NCI-H1694 (cell line): ENCODE measurements around the gene ECD.
"Not testable (repeated sequence)": the region's sequence is repeated elsewhere in the genome, so short reads cannot be mapped to it uniquely, and the experiment has no call there.

Source experiments
- DNase-seq: peaks from one replicate; lab custom pipeline; 2025; lab: John Stamatoyannopoulos, UW

ECD gene

DNA sequence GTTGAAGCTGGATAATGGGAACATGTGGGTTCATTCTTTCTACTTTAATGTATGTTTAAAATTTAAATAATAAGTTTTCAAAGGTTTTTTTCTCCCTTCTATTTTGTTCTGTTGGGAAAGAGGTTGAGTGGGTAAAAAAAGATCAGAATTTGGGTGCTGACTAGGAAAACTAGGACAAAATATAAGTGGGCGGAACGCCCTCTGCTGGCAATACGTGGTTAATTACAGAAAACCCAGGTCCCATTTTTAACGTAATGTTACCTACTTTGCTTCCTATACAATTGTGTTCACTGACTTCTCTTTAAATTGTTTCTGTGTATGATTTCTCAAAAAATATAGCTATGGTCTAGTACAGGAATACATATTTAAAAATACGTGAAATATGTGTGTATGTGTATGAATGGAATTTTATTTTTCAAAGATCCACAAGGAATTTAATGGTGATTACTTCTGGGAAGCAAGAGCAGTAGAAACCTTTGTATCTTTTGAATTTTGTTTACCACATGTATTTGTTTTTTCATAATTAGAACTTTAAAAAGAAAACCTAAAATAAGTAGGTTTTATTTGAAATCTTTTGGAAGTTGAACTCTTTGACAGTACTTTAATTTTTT, 8.7 kb downstream of the ECD start:
- DNase-seq: peak; percentile 46

DNA sequence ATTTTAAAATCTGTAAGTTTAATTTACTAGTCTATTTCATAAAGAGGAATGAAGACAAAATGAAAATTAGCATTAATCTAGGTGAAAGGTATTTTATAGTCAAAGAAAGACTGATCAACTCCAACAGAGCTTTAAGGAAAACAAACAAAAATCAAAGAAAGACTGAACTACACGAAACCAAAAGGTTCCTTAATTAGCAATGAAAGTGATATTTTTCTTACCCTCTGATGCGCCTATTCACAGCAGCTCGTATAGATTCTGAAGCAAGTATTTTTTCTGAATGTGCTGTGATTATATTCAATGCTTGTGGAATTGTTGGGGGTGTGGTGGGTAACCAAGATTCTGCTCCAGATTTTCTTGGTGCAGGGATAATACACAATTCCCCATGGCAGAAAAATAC, 11.8 kb downstream of the ECD start:
- DNase-seq: no peak

DNA sequence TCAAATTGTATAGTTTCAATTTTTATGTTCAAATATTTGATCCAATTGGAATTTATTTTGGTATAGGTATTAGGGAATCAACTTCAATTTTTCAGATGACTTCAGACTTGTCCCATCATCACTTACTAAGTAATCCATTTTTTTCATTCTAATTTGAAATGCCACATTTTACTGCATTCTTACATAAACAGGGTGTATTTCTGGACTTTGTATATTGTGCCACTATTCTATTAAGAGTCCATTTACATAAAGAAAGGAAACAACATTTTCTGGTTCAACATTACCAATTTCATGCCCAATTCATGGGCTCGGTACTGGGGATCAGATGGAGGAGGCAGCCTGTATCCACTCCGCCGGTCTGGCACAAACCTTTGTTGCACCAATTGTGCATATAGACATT, 15.8 kb downstream of the ECD start:
- DNase-seq: no peak

DNA sequence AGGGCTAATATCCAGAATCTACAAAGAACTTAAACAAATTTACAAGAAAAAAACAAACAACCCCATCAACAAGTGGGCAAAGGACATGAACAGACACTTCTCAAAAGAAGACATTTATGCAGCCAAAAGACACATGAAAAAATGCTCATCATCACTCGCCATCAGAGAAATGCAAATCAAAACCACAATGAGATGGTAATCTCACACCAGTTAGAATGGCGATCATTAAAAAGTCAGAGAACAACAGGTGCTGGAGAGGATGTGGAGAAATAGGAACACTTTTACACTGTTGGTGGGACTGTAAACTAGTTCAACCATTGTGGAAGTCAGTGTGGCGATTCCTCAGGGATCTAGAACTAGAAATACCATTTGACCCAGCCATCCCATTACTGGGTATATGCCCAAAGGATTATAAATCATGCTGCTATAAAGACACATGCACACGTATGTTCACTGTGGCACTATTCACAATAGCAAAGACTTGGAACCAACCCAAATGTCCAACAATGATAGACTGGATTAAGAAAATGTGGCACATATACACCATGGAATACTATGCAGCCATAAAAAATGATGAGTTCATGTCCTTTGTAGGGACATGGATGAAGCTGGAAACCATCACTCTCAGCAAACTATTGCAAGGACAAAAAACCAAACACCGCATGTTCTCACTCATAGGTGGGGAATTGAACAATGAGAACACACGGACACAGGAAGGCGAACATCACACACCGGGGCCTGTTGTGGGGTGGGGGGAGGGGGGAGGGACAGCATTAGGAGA, 17.0 kb downstream of the ECD start:
- not testable (repeated sequence) for DNase-seq

DNA sequence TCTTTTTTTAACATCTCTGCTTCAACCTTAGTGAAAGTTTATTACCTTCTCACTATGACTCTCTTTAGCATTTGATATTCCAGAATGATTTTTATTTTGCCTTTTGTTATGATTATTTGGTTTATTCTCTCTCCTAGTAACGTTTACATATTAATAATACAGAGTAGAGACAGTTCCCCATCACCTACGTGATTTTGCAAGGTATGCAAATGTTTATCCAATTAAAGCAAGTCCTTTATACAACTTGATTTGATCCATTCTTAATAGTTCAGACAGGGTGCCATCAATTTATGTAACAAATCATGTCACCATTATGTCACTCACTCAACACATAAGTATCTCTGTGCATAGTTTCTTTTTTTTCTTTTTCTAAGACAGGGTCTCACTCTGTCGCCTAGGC, 26.2 kb downstream of the ECD start:
- DNase-seq: no peak

DNA sequence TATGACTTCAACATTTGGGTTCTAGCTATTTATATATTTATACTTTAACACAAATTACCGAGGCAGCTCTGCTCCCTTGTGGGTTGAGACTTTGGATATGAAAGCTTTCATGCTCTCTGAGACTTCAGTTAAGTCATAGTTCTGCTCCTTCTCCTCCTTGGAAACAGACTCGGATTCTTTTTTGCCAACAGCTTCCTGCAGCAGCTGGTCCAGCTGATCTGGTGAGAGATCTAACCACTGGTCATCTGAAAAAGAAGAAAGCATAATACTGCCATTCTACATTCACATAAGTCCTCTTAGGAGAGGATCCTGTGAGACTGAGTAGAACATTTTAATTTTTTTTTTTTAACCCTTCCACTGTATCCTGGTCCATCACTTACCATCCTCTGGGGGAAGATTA, 28.6 kb downstream of the ECD start:
- DNase-seq: no peak

DNA sequence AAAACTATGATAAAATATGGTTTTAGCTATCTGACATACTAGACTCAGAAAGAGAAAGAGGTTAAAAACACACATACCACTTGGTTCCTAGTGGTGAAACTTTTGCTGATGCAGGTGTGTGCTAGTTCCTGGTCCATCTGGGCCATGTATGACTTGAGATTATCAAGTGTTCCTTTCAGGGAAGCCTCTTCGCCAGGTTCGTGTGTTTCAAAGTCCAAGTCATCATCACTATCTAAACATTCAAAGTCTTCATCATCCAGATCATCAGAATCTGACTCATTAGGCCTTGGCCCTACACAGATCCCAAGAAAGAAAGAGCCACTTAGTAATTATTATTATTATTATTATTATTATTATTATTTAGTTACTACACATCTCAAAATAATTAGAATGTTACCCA, 31.2 kb downstream of the ECD start:
- no peak for DNase-seq

DNA sequence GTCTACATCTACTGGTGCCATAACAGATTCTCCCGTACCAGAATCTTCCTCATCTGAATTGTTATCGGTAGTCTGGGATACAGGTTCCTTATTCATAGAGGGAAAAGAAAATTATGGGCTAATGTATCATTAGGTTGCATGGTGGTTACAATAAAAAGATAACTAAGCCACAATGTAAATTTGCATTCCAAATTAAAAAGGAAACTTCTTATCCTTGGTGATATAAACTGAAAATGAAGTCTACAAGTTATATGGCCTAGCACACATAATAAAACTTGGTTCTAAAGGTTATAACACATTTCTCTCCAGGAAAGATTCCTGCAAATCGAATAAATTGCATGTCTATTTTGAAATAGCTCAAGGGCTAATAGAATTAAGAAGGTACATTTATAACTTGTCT, 33.1 kb downstream of the ECD start:
- DNase-seq: no peak

DNA sequence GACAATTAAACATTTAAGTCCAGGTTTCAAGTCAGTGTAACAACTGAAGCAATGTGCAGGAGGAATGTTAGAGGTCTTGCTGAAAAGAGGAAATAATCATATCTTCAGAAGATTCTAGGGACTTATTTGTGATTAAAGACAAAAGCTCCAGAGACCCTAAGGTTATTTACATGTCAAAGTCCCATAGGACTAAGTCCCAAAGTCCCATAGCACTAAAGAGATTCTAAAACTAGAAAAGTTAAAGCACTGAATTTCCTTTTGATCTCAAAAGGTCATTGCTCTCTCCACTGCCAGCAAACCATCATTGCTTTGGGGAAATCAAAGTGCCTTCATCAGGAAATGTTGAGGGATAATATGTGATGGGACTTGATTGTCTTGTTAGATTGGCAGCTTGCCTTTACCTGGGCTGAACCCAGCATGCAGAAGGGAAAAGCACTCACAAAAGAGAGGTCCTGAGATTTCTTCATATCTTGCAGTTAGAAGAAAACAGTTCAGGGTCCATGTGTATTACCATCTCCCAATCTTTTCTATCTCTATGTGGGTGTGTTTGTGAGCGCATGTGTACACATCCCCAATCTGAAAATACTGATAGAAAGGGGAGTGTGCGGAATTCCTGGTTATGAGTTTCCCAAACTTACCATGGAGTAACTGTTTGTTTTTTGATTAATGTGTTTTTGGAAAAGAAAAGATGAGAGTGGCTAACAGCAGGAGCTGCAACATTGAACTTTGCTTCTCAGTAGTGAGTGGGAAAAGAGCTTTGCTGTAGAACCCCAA, 35.7 kb downstream of the ECD start:
- no peak for DNase-seq

DNA sequence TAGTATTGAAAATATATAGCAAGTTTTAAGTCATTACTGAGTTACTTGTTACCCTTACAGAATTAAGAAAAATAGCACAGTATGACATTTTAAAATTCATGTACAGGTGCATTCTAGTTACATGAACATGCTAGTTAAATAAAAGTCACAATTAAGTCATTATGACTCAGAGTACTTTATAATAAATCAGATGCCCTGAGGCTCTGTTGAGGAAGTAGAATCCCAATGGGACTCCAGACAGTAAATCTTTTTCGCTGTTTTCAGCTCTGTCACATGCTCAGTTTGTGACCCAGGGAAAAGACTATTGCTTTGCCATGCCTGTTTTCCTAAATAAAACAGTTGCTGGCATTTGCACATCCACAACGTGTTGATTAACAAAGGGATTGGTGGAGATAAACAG, 36.5 kb downstream of the ECD start:
- no peak for DNase-seq

DNA sequence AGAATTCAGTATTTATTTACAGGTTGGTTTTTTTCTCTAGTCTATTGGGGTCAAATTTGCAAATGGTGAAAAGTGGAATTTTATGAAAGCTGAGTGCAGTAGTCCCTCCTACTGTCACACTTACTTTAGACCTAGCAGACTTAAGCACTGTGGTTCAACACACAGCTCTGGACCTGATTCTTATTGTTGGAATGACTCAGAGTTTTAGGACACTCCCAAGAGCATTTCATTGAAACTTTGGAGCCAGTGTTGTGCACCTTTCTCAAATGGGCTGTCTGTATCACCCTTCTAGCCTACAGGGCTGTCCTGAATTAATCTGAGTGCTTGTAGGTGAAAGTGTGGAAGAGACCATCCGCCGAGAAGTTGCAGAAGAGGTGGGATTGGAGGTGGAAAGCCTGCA, 41.5 kb downstream of the ECD start:
- DNase-seq: no peak

DNA sequence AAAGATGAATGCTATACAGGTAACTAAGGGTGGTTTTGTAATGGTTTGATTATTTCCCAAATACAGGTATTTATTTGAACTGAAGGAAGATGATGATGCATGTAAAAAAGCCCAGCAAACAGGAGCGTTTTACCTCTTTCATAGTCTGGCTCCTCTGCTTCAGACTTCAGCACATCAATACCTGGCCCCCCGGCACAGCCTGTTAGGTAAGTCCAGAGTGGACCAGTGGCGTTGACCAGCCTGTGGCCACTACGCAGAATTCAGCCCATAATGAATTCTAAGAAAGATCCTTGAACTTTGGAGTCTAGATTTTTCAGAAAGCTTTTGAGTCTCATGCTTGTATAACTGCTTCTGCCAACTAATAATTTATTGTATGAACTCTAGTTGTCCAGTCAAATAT, 47.9 kb downstream of the ECD start:
- DNase-seq: no peak

DNA sequence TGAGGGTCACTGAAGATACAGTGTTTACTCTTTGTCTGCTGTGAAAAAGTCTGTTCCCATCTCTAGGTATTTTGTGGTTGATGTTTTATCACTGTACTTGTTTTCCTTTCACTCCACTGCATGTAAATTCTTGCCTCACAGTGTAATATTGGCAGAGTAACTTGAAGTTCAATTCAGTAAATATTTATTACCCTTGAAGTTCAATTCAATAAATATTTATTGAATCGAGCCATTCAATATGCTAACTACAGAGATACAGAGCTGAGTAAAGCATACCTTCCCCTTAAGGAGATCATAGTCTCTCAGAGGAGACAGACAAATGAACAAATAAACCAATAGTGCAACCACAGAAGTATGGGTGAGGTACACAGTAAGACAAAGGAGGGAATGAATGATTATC, 48.4 kb downstream of the ECD start:
- no peak for DNase-seq

DNA sequence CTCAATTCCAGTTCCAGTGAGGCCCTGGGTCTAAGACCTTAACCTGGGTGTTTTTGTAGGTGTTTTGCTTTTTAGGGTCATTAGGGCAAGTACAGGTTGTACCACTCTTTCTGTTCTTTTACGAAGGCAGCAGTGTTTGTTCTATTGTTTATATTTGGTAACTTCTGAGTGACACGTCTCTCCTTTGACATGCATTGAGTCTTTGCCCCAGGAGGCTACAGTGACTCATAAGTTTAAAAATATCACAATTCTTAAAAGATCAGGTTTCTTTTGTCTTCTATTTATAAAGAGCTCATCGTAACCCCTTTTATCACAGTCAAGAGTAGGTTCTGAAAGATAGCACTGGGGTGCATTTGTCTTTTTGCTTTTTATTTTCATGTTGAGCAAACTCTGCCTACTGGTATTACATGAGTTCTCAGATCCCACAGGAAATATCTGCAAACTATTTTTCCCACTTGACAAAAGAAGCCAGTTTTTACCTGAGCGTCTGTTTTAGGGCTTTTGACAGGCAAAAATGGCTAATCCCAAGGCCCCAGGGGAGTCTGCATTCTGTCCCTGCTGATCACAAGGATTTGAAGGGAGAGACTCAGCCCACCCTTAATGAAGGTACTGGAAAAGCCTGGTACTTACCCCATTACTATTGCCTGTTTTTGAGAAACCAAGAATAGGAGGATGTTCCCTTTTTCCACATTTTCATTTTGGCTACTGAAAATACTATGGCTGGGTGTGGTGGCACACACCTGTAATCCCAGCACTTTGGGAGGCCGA, 49.6 kb downstream of the ECD start:
- DNase-seq: no peak

DNA sequence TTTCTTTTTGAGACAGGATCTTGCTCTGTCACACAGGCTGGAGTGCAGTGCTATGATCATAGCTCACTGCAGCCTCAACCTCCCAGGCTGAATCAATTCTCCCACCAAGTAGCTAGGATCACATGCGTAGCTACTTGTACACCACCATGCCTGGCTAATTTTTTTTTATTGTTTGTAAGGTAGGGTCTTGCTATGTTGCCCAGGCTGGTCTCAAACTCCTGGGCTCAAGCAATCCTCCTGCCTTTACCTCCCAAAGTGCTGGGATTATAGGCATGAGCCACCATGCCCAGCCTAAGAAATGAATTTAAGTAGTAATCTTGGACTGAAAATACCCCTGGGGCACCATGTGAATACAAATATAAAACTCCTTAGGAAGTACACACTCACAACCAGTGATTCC, 51.8 kb downstream of the ECD start:
- no peak for DNase-seq

DNA sequence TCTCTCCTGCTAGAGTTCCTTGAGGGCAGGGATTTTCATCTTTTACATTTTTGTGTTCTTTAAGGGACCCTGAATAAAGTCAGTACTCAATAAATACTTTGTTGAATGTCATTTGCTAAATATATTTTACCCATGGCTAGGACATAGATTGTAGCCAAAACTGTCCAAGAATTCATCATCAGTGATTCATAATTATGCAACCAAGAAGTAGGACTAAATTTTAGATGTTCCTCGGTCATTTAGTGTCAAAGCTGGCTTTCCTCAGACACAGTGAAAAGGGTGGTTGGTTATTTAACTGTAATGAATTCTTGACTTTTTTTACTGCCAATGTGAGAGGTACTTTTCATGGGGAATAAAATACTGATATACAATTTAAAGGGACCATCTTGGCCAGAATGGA, 54.3 kb downstream of the ECD start:
- DNase-seq: no peak

DNA sequence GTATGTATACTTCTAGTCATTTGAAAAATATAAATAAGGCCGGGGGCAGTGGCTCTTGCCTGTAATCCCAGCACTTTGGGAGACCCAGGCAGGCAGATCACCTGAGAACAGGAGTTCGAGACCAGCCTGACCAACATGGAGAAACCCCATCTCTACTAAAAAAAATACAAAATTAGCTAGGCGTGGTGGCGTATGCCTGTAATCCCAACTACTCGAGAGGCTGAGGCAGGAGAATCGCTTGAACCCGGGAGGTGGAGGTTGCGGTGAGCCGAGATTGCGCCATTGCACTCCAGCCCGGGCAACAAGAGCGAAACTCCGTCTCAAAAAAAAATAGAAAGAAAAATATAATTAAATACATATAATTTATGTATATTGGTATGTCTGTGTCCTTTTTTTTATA, 55.8 kb downstream of the ECD start:
- DNase-seq: not testable (repeated sequence)

DNA sequence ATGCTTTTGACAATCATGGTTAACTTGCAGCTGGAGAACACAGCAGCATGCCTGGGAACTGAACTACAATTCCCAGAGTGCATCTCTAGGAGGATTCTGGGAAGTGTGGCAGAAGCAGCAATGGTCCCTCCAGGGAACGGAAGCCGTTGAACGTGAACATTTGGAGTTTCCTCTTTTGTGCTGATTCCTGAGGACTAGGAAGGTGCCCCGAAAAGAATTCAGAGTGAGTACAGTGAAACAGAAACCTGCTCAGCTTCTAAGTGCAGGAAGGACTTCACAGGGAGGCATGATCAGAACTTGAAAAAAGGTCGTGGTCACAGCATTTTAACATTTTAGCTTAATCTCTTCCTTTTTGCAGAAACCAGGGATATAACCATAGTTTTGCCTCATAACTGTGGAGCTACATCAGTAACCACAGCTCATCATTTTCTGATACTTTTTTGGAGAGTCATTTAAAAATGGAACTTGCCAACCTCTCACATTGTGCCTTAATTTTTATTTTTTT, 57.4 kb downstream of the ECD start, which contains the start of gene NUDT13:
TSS of gene NUDT13 (plus strand) at position 111 of the 505 bp plus-strand sequence. CDS start 3,911 bp downstream, outside the sequence.
- DNase-seq: peak; percentile 46

DNA sequence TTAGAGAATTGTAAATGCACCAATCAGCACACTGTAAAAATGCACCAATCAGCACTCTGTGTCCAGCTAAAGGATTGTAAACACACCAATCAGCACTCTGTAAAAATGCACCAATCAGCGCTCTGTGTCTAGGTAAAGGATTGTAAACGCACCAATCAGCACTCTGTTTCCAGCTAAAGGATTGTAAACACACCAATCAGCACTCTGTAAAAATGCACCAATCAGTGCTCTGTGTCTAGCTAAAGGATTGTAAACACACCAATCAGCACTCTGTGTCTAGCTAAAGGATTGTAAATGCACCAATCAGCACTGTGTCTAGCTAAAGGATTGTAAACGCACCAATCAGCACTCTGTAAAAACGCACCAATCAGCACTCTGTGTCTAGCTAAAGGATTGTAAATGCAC, 58.6 kb downstream of the ECD start:
- not testable (repeated sequence) for DNase-seq

DNA sequence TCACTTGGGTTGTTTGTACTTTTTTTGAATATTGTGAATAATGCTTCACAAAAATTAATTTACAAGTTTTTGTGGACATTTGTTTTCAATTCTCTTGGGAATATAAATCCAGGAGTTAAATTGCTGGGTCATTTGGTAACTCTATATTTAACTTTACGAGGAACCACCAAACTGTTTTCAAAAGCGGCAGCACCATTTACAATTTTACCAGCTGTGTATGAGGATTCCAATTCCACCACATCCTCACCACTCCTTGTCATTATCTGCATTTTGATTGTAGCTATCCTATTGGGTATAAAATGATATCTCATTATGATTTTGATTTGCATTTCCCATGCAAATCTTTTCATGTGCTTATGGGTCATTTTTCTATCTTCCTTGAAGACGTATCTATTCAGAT, 61.5 kb downstream of the ECD start:
- no peak for DNase-seq

DNA sequence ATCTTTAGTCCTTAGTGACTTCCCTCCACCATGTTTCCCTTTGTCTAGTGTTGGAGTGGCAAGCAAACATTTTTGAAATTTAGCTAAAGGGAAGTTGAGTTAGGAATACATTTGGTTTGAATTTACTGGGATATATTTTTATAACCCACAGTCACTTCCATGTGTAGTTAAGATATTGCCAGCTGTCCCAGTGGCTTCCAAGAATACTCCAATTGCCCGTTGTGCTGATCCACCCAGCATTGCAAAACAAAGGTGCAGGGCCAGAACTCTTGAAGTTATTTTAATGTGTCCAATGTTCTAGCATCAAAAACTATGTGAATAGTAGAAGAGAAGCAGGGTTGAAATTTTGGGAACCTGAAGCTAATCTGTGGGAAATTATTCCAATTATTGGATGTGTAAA, 68.7 kb downstream of the ECD start:
- DNase-seq: no peak

DNA sequence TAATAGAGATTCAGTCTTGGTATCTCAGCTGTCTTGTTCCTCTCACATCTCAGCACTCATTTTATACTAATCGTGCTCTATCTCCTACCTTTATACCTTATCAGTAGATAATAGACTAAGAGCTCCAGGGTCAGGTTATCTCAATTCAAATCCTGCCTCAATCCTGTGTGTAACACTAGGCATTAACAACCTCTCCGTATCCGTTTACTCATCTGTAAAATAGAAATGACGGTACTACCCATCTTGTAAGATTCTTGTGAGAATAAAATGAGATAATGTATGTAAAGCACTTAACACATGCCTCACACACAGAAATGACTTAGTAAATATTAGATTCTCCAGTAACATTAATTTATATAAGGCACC, 70.5 kb downstream of the ECD start:
- DNase-seq: no peak
